Nephron (organoid): Measurements from ENCODE around the gene FGFR2.

Experiments
- H3K27ac Mint-ChIP-seq, 3 experiments: 2 replicates each; pipeline ENCODE4 v1.8.0; 2020; ENCODE audit warnings: mixed read lengths in 3 of 3, mild to moderate bottlenecking in 2 of 3, moderate library complexity in 1 of 3
- H3K27me3 Mint-ChIP-seq: 2 replicates; pipeline ENCODE4 v1.8.0; 2021; ENCODE audit warnings: low read depth, mild to moderate bottlenecking, moderate library complexity, mixed read lengths
- H3K36me3 Mint-ChIP-seq: 2 replicates; pipeline ENCODE4 v1.8.0; 2020; ENCODE audit warnings: low read depth, mixed read lengths
- H3K4me1 Mint-ChIP-seq: 2 replicates; pipeline ENCODE4 v1.8.0; 2020; ENCODE audit warnings: mixed read lengths
- H3K4me3 Mint-ChIP-seq, 3 experiments: 2 replicates each; pipeline ENCODE4 v1.8.0; 2020; ENCODE audit warnings: mild to moderate bottlenecking in 3 of 3, mixed read lengths in 3 of 3, moderate library complexity in 2 of 3
- H3K9me3 Mint-ChIP-seq: 2 replicates; pipeline ENCODE4 v1.8.0; 2020; ENCODE audit warnings: mixed read lengths
- TF ChIP-seq, protein P1 (sequence below), 3 experiments: fragments of 200-600 bp; sonication (generic); IDR thresholded peaks; one replicate each; pipeline ENCODE4 v1.5.0; 2021; ENCODE audit warnings: antibody characterized with exemption in 3 of 3; ENCODE audit not compliant: unreplicated experiment in 3 of 3

The FGFR2 gene

GRCh38 chr10:121462955-121463354, 135.3 kb downstream of the FGFR2 start:
- H3K27me3 Mint-ChIP-seq = peaks cover 44% of the 10 kb centered on the region
- H3K27ac Mint-ChIP-seq = no peak overlapping the region
- peaks cover 9% of the 10 kb centered on the region for H3K4me1 Mint-ChIP-seq
- TF ChIP-seq, protein P1, sequence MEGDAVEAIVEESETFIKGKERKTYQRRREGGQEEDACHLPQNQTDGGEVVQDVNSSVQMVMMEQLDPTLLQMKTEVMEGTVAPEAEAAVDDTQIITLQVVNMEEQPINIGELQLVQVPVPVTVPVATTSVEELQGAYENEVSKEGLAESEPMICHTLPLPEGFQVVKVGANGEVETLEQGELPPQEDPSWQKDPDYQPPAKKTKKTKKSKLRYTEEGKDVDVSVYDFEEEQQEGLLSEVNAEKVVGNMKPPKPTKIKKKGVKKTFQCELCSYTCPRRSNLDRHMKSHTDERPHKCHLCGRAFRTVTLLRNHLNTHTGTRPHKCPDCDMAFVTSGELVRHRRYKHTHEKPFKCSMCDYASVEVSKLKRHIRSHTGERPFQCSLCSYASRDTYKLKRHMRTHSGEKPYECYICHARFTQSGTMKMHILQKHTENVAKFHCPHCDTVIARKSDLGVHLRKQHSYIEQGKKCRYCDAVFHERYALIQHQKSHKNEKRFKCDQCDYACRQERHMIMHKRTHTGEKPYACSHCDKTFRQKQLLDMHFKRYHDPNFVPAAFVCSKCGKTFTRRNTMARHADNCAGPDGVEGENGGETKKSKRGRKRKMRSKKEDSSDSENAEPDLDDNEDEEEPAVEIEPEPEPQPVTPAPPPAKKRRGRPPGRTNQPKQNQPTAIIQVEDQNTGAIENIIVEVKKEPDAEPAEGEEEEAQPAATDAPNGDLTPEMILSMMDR (IDR thresholded peaks at IDR 0.05; ENCODE audit: unreplicated experiment in 3 of 3) = no peak
- no peak overlapping the region for H3K4me3 Mint-ChIP-seq
- H3K36me3 Mint-ChIP-seq = no peaks in the 10 kb centered on the region
- H3K9me3 Mint-ChIP-seq = no peaks in the 10 kb centered on the region

- TF ChIP-seq, protein P1 (IDR thresholded peaks at IDR 0.05; ENCODE audit: unreplicated experiment in 3 of 3) = no peak
- Mint-ChIP-seq H3K27ac (no peak overlapping the region), H3K36me3 (no peaks in the 10 kb centered on the region), H3K4me3 (no peak overlapping the region), H3K9me3 (no peaks in the 10 kb centered on the region), H3K27me3 (peaks cover 44% of the 10 kb centered on the region), H3K4me1 (peaks cover 9% of the 10 kb centered on the region)
Measured at GRCh38 chr10:121462281-121462680, 136.0 kb downstream of the FGFR2 start.

- TF ChIP-seq, protein P1 (IDR thresholded peaks at IDR 0.05; ENCODE audit: unreplicated experiment in 3 of 3) = no peak
- Mint-ChIP-seq H3K4me1 (peaks cover 9% of the 10 kb centered on the region), H3K9me3 (no peaks in the 10 kb centered on the region), H3K27me3 (peaks cover 48% of the 10 kb centered on the region), H3K36me3 (no peaks in the 10 kb centered on the region), H3K27ac (no peak overlapping the region), H3K4me3 (no peak overlapping the region)
Measured at GRCh38 chr10:121461307-121461706, 136.9 kb downstream of the FGFR2 start.

GRCh38 chr10:121460733-121461132, 137.5 kb downstream of the FGFR2 start:
- Mint-ChIP-seq H3K9me3 (no peaks in the 10 kb centered on the region), H3K27me3 (peaks cover 48% of the 10 kb centered on the region), H3K27ac (no peak overlapping the region), H3K4me3 (no peak overlapping the region), H3K36me3 (no peaks in the 10 kb centered on the region), H3K4me1 (peaks cover 9% of the 10 kb centered on the region)
- TF ChIP-seq, protein P1 (IDR thresholded peaks at IDR 0.05; ENCODE audit: unreplicated experiment in 3 of 3) = no peak

DNA sequence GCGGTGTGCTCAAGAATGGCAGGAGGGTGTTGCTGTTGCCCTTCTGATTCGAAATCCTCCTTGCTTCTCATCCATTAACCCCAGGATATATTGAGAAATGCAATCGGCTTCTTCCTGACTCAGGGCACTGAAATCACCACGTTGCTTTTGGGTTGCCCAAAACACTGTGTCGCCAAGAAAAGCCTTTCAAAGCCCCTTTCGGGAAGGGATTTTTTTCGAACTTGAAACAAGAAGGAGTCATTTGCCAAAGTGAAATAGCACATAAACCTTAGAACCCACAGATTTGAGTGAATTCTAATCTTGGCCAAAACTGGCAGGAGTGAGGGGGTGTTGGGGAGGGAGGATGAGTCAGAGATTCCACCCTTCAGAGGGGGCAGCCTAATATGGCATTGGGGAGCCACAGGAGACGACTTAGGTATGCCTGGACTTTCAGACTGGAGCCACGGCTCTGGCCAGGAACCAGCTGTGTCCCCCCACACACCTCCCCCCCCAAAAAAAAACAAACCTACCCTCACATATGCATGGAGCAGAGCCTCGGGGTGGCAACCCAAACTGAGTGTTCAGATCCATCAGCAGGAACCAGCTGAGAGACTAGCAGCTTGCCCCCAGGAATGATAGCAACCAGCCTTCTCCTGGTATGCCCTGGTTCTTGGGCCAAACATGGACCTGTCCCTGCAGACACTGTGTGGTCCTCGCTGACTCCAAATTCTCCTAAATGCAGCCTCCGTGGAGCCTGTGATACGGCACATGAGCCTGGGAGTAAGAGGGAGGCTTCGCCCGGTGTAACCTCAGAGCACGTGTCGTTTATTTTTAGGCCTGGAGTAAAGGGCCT, 138.4 kb downstream of the FGFR2 start:
- Mint-ChIP-seq H3K27me3 (peaks cover 48% of the 10 kb centered on the region), H3K27ac (peak overlapping the region in 1 of 3 experiments; percentile 8), H3K4me3 (no peak overlapping the region), H3K36me3 (no peaks in the 10 kb centered on the region), H3K4me1 (peaks cover 9% of the 10 kb centered on the region), H3K9me3 (no peaks in the 10 kb centered on the region)
- TF ChIP-seq, protein P1 (IDR thresholded peaks at IDR 0.05; ENCODE audit: unreplicated experiment in 3 of 3) = no peak

DNA sequence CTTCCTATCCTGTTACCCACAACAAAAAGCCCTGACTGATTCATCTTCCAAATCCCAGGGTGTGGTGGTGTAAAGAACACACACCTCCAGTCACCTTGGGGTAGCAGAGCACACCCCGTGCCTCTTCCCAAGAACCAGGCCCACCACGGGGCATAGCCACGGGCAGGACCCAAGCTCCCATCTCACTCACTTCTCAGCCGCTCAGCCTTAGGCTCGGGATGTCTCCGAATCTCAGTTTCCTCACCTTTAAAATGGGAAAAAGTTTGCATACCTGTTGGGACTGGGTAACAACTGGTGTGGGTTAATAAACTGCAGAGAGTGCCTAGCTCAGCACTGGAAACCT, 139.0 kb downstream of the FGFR2 start:
- peaks cover 44% of the 10 kb centered on the region for H3K27me3 Mint-ChIP-seq
- H3K36me3 Mint-ChIP-seq = no peaks in the 10 kb centered on the region
- no peaks in the 10 kb centered on the region for H3K9me3 Mint-ChIP-seq
- TF ChIP-seq, protein P1 (IDR thresholded peaks at IDR 0.05; ENCODE audit: unreplicated experiment in 3 of 3) = no peak
- H3K27ac Mint-ChIP-seq = peak overlapping the region in 1 of 3 experiments; percentile 8
- peaks cover 9% of the 10 kb centered on the region for H3K4me1 Mint-ChIP-seq
- H3K4me3 Mint-ChIP-seq = no peak overlapping the region
